ENCODE results near the gene FBXL13. TPM values are rescaled to one million over a fixed set of nuclear protein-coding genes. Genes with fewer than 3 reads are reported as not detected.
"Not testable (repeated sequence)": the region's sequence is repeated elsewhere in the genome, so short reads cannot be mapped to it uniquely, and the experiment has no call there.

The FBXL13 gene
- total and polyA plus RNA-seq, 2 experiments from 2014 or later, result 2.1 to 2.2 TPM

DNA sequence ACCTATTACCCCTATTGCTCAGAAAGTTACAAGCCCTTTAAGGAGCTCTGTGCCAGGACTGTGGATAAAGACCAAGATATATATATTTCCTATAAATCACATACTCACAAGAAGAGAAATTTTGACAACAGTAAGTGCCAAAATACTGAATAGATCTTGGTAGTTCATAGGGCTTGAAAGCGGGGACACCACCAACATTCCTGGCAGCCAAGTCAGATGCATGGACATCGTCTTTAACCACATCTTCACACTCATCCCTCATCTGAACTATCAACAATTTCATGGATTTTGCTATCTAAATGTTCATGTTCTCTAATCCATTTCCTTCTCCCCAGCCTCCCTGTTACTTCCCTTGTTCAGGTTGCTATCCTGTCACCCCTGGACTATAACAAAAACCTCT is 229.2 kb downstream of the FBXL13 start:
- no peaks in the 10 kb centered on the region for H3K27me3 ChIP-seq
- H3K4me1 ChIP-seq (ENCODE audit: low read depth), result no peaks in the 10 kb centered on the region
- H3K9me3 ChIP-seq (ENCODE audit: low read depth), result no peaks in the 10 kb centered on the region
- TF ChIP-seq, protein P1, sequence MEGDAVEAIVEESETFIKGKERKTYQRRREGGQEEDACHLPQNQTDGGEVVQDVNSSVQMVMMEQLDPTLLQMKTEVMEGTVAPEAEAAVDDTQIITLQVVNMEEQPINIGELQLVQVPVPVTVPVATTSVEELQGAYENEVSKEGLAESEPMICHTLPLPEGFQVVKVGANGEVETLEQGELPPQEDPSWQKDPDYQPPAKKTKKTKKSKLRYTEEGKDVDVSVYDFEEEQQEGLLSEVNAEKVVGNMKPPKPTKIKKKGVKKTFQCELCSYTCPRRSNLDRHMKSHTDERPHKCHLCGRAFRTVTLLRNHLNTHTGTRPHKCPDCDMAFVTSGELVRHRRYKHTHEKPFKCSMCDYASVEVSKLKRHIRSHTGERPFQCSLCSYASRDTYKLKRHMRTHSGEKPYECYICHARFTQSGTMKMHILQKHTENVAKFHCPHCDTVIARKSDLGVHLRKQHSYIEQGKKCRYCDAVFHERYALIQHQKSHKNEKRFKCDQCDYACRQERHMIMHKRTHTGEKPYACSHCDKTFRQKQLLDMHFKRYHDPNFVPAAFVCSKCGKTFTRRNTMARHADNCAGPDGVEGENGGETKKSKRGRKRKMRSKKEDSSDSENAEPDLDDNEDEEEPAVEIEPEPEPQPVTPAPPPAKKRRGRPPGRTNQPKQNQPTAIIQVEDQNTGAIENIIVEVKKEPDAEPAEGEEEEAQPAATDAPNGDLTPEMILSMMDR (IDR thresholded peaks at IDR 0.05; ENCODE audit: low read depth, low read length), result no peak
- DNase-seq (ENCODE audit: low read depth in 1 of 2, low spot score in 1 of 2), result no peak
- H3K27ac ChIP-seq, result no peak overlapping the region
- no peaks in the 10 kb centered on the region for H3K36me3 ChIP-seq
- no peak overlapping the region for H3K4me3 ChIP-seq

DNA sequence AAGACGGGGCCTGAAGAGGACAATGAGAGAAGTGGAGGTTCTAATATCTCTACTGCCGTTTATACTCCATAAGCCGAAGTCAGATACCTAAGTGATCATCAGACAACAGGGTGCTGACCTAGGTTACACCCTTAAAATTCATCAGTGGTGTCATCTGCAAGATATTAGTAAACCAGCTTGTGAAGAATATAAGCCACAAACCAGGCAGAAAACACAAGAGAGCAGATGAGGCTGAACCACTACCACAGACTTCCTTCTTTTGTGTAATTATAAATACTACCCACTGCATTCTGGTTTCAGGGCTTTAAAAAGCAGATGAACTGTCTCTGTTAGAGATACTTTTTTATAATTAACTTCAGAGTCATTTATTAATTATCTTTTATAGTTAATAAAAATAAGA is 230.7 kb downstream of the FBXL13 start:
- Histone ChIP-seq H3K4me1 (ENCODE audit: low read depth) (no peaks in the 10 kb centered on the region), H3K9me3 (ENCODE audit: low read depth) (no peaks in the 10 kb centered on the region)
- TF ChIP-seq, protein P1 (IDR thresholded peaks at IDR 0.05; ENCODE audit: low read depth, low read length), result no peak

GRCh38 chr7:102842284-102842683 is 232.3 kb downstream of the FBXL13 start:
- H3K9me3 ChIP-seq (ENCODE audit: low read depth), result no peaks in the 10 kb centered on the region
- DNase-seq (ENCODE audit: low read depth in 1 of 2, low spot score in 1 of 2), result no peak
- TF ChIP-seq, protein P1 (IDR thresholded peaks at IDR 0.05; ENCODE audit: low read depth, low read length), result no peak

More for the DNA sequence above, 230.7 kb downstream of the FBXL13 start:
- no peak overlapping the region for H3K27ac ChIP-seq
- H3K36me3 ChIP-seq, result no peaks in the 10 kb centered on the region
- DNase-seq (ENCODE audit: low read depth in 1 of 2, low spot score in 1 of 2), result no peak
- H3K27me3 ChIP-seq, result no peaks in the 10 kb centered on the region
- H3K4me3 ChIP-seq, result no peak overlapping the region

DNA sequence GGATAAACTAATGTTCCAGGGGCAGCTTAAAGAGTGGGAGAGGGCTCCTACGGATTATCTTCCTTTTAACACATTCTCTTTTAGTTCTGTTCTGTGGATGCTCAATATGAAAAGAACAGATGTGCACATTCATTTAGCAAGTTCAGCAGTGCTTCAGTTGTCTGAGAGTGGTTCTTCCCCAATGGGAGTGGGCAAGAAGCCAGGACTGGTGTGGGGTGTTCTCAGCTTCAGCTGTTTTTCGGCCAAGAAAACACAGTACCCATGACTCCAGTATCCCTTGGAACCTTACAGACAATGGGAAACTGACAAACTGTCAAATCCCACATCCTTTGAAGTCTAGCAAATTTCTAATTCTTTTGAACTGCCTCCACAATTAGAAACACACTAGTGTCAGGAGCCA is 233.3 kb downstream of the FBXL13 start:
- Histone ChIP-seq H3K4me1 (ENCODE audit: low read depth) (no peaks in the 10 kb centered on the region), H3K27me3 (no peaks in the 10 kb centered on the region), H3K9me3 (ENCODE audit: low read depth) (no peaks in the 10 kb centered on the region), H3K27ac (no peak overlapping the region), H3K4me3 (no peak overlapping the region), H3K36me3 (no peaks in the 10 kb centered on the region)
- DNase-seq (ENCODE audit: low read depth in 1 of 2, low spot score in 1 of 2), result peak in 1 of 2 donors; percentile 58
- TF ChIP-seq, protein P1 (IDR thresholded peaks at IDR 0.05; ENCODE audit: low read depth, low read length), result no peak

More at GRCh38 chr7:102842284-102842683, 232.3 kb downstream of the FBXL13 start:
- no peak overlapping the region for H3K27ac ChIP-seq
- no peaks in the 10 kb centered on the region for H3K36me3 ChIP-seq
- H3K4me1 ChIP-seq (ENCODE audit: low read depth), result no peaks in the 10 kb centered on the region
- H3K4me3 ChIP-seq, result no peak overlapping the region
- no peaks in the 10 kb centered on the region for H3K27me3 ChIP-seq

DNA sequence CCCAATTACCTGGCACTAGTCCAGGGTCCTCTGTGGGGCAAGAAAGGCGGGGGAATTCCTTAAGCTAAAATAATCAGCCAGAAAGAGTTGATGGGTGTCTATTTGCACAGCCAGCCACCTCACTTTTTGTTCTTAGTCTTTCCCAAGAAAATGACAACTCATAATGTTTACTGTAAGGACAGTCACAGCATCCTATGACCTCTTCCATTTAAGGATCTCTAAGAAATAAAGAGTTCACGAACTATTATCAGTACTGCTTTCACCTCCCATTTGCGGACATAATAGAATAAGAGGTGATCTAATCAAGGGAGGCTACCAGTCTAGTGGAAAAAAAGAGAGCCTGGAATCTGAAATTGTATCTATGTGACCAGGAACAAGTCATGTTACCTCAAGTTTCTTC is 234.2 kb downstream of the FBXL13 start:
- H3K27me3 ChIP-seq, result no peaks in the 10 kb centered on the region
- TF ChIP-seq, protein P1 (IDR thresholded peaks at IDR 0.05; ENCODE audit: low read depth, low read length), result no peak
- H3K4me3 ChIP-seq, result no peak overlapping the region

DNA sequence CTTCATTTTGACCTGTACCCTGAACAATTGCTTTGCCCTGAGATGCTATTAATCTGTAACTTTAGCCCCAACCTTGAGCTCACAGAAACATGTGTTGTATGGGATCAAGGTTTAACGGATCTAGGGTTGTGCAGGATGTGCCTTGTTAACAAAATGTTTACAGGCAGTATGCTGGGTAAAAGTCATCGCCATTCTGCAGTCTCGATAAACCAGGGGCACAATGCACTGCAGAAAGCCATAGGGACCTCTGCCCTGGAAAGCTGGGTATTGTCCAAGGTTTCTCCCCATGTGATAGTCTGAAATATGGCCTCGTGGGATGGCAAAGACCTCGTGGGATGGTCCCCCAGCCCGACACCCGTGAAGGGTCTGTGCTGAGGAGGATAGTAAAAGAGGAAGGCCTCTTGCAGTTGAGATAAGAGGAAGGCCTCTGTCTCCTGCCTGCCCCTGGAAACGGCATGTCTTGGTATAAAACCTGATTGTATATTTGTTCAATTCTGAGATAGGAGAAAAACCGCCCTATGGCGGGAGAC is 236.0 kb downstream of the FBXL13 start:
- H3K36me3 ChIP-seq; DNase-seq (ENCODE audit: low read depth in 1 of 2, low spot score in 1 of 2); H3K9me3 ChIP-seq (ENCODE audit: low read depth); H3K27me3 ChIP-seq; H3K4me1 ChIP-seq (ENCODE audit: low read depth); H3K27ac ChIP-seq; H3K4me3 ChIP-seq: not testable (repeated sequence)

More for the DNA sequence above, 234.2 kb downstream of the FBXL13 start:
- DNase-seq (ENCODE audit: low read depth in 1 of 2, low spot score in 1 of 2), result no peak
- Histone ChIP-seq H3K36me3 (no peaks in the 10 kb centered on the region), H3K9me3 (ENCODE audit: low read depth) (no peaks in the 10 kb centered on the region), H3K4me1 (ENCODE audit: low read depth) (no peaks in the 10 kb centered on the region), H3K27ac (no peak overlapping the region)
